ENCODE results near the gene SEC14L2.

The SEC14L2 gene

GRCh38 chr22:30372915-30373314 lies 23.9 kb upstream of the SEC14L2 start:
- TF ChIP-seq POLR2AphosphoS5 (IDR thresholded peaks at IDR 0.05; ENCODE audit: low read depth, low read length), result no peak
- TF ChIP-seq POU2F2 (IDR thresholded peaks at IDR 0.05; ENCODE audit: low read depth, low read length), result no peak
- TF ChIP-seq POLR2A (IDR thresholded peaks at IDR 0.05; ENCODE audit: low read depth, low read length), result no peak
- TF ChIP-seq TAF1 (IDR thresholded peaks at IDR 0.05; ENCODE audit: low read depth, low read length), result no peak
- no peak for TF ChIP-seq SPI1 (IDR thresholded peaks at IDR 0.05; ENCODE audit: low read depth, low read length)
- no peak for TF ChIP-seq PAX5 (IDR thresholded peaks at IDR 0.05; ENCODE audit: insufficient read depth, low read length, severe bottlenecking)
- DNase-seq (ENCODE audit: insufficient read length, low spot score) (no peak), FAIRE-seq (no peak)

- no peak for TF ChIP-seq POLR2AphosphoS5 (IDR thresholded peaks at IDR 0.05; ENCODE audit: low read depth, low read length)
- TF ChIP-seq POLR2A (IDR thresholded peaks at IDR 0.05; ENCODE audit: low read depth, low read length), result no peak
- TF ChIP-seq SPI1 (IDR thresholded peaks at IDR 0.05; ENCODE audit: low read depth, low read length), result no peak
- DNase-seq (ENCODE audit: insufficient read length, low spot score) (no peak), FAIRE-seq (no peak)
Measured at GRCh38 chr22:30373331-30374325, 23.2 kb upstream of the SEC14L2 start.

- FAIRE-seq (no peak), DNase-seq (ENCODE audit: insufficient read length, low spot score) (no peak)
- TF ChIP-seq SPI1 (IDR thresholded peaks at IDR 0.05; ENCODE audit: low read depth, low read length) (no peak), PAX5 (IDR thresholded peaks at IDR 0.05; ENCODE audit: insufficient read depth, low read length, severe bottlenecking) (no peak), POLR2AphosphoS5 (IDR thresholded peaks at IDR 0.05; ENCODE audit: low read depth, low read length) (no peak)
Measured at GRCh38 chr22:30375312-30375849, 21.4 kb upstream of the SEC14L2 start.

GRCh38 chr22:30380011-30380410 lies 16.8 kb upstream of the SEC14L2 start:
- TF ChIP-seq PAX5 (IDR thresholded peaks at IDR 0.05; ENCODE audit: insufficient read depth, low read length, severe bottlenecking) (no peak), SPI1 (IDR thresholded peaks at IDR 0.05; ENCODE audit: low read depth, low read length) (no peak), POLR2A (IDR thresholded peaks at IDR 0.05; ENCODE audit: low read depth, low read length) (no peak), POU2F2 (IDR thresholded peaks at IDR 0.05; ENCODE audit: low read depth, low read length) (no peak), POLR2AphosphoS5 (IDR thresholded peaks at IDR 0.05; ENCODE audit: low read depth, low read length) (no peak), TAF1 (IDR thresholded peaks at IDR 0.05; ENCODE audit: low read depth, low read length) (no peak)
- no peak for DNase-seq (ENCODE audit: insufficient read length, low spot score)
- FAIRE-seq, result no peak

GRCh38 chr22:30381264-30381663 lies 15.6 kb upstream of the SEC14L2 start:
- no peak for DNase-seq (ENCODE audit: insufficient read length, low spot score)
- TF ChIP-seq POU2F2 (IDR thresholded peaks at IDR 0.05; ENCODE audit: low read depth, low read length) (no peak), TAF1 (IDR thresholded peaks at IDR 0.05; ENCODE audit: low read depth, low read length) (no peak), PAX5 (IDR thresholded peaks at IDR 0.05; ENCODE audit: insufficient read depth, low read length, severe bottlenecking) (no peak), POLR2A (IDR thresholded peaks at IDR 0.05; ENCODE audit: low read depth, low read length) (no peak), SPI1 (IDR thresholded peaks at IDR 0.05; ENCODE audit: low read depth, low read length) (no peak), POLR2AphosphoS5 (IDR thresholded peaks at IDR 0.05; ENCODE audit: low read depth, low read length) (no peak)
- FAIRE-seq, result no peak

- DNase-seq (ENCODE audit: insufficient read length, low spot score), result no peak
- TF ChIP-seq SPI1 (IDR thresholded peaks at IDR 0.05; ENCODE audit: low read depth, low read length) (no peak), POLR2AphosphoS5 (IDR thresholded peaks at IDR 0.05; ENCODE audit: low read depth, low read length) (no peak), TAF1 (IDR thresholded peaks at IDR 0.05; ENCODE audit: low read depth, low read length) (no peak), POU2F2 (IDR thresholded peaks at IDR 0.05; ENCODE audit: low read depth, low read length) (no peak), PAX5 (IDR thresholded peaks at IDR 0.05; ENCODE audit: insufficient read depth, low read length, severe bottlenecking) (no peak), POLR2A (IDR thresholded peaks at IDR 0.05; ENCODE audit: low read depth, low read length) (no peak)
- no peak for FAIRE-seq
Measured at GRCh38 chr22:30382340-30382739, 14.5 kb upstream of the SEC14L2 start.

- DNase-seq (ENCODE audit: insufficient read length, low spot score), result no peak
- no peak for FAIRE-seq
- no peak for TF ChIP-seq TAF1 (IDR thresholded peaks at IDR 0.05; ENCODE audit: low read depth, low read length)
- TF ChIP-seq POLR2AphosphoS5 (IDR thresholded peaks at IDR 0.05; ENCODE audit: low read depth, low read length), result no peak
- TF ChIP-seq POLR2A (IDR thresholded peaks at IDR 0.05; ENCODE audit: low read depth, low read length), result no peak
- no peak for TF ChIP-seq SPI1 (IDR thresholded peaks at IDR 0.05; ENCODE audit: low read depth, low read length)
- TF ChIP-seq PAX5 (IDR thresholded peaks at IDR 0.05; ENCODE audit: insufficient read depth, low read length, severe bottlenecking), result no peak
- no peak for TF ChIP-seq POU2F2 (IDR thresholded peaks at IDR 0.05; ENCODE audit: low read depth, low read length)
Measured at GRCh38 chr22:30383061-30383460, 13.8 kb upstream of the SEC14L2 start.

GRCh38 chr22:30385942-30386341 lies 10.9 kb upstream of the SEC14L2 start:
- DNase-seq (ENCODE audit: insufficient read length, low spot score) (no peak), FAIRE-seq (no peak)
- TF ChIP-seq SPI1 (IDR thresholded peaks at IDR 0.05; ENCODE audit: low read depth, low read length) (no peak), POLR2AphosphoS5 (IDR thresholded peaks at IDR 0.05; ENCODE audit: low read depth, low read length) (no peak), POU2F2 (IDR thresholded peaks at IDR 0.05; ENCODE audit: low read depth, low read length) (no peak), TAF1 (IDR thresholded peaks at IDR 0.05; ENCODE audit: low read depth, low read length) (no peak), PAX5 (IDR thresholded peaks at IDR 0.05; ENCODE audit: insufficient read depth, low read length, severe bottlenecking) (no peak), POLR2A (IDR thresholded peaks at IDR 0.05; ENCODE audit: low read depth, low read length) (no peak)

GRCh38 chr22:30386608-30386959 lies 10.2 kb upstream of the SEC14L2 start:
- no peak for DNase-seq (ENCODE audit: insufficient read length, low spot score)
- FAIRE-seq, result no peak
- no peak for TF ChIP-seq POLR2A (IDR thresholded peaks at IDR 0.05; ENCODE audit: low read depth, low read length)
- TF ChIP-seq POU2F2 (IDR thresholded peaks at IDR 0.05; ENCODE audit: low read depth, low read length), result no peak
- no peak for TF ChIP-seq TAF1 (IDR thresholded peaks at IDR 0.05; ENCODE audit: low read depth, low read length)
- TF ChIP-seq POLR2AphosphoS5 (IDR thresholded peaks at IDR 0.05; ENCODE audit: low read depth, low read length), result no peak
- TF ChIP-seq PAX5 (IDR thresholded peaks at IDR 0.05; ENCODE audit: insufficient read depth, low read length, severe bottlenecking), result no peak
- TF ChIP-seq SPI1 (IDR thresholded peaks at IDR 0.05; ENCODE audit: low read depth, low read length), result no peak

Measured in GM12891 (cell line).